A549 (cell line): Measurements from ENCODE around the gene PLEKHG4B. TPM values are rescaled to one million over a fixed set of nuclear protein-coding genes. Genes with fewer than 3 reads are reported as not detected.

Source experiments
- ATAC-seq, 2 experiments: fragments of 200-7000 bp in 1 of 2; fragments of >200 bp in 1 of 2; cut with Nextera tagmentation in 1 of 2; cut with Tn5 transposase in 1 of 2; 3 replicates each; pipeline versions ENCODE4 v1.8.0 to v1.9.1; 2018 to 2020; ENCODE audit warnings: mild to moderate bottlenecking in 1 of 2, moderate library complexity in 1 of 2
- CTCF ChIA-PET: fragments of 300-600 bp; sonication (Branson Sonifier 250); formaldehyde crosslinking; extraction: SDS; loops from one replicate; lab custom pipeline; 2021; ENCODE audit warnings: antibody characterized with exemption, inconsistent platforms; lab: Yijun Ruan, JAX
- POLR2A ChIA-PET: fragments of 350-600 bp; formaldehyde crosslinking; extraction: SDS; loops from one replicate; lab custom pipeline; 2021; ENCODE audit warnings: antibody characterized with exemption, inconsistent platforms; lab: Yijun Ruan, JAX
- DNase-seq, 2 experiments: peaks; one replicate each; pipeline versions ENCODE4 v3.0.0 to v3.0.0-alpha.2; 2011 to 2016; ENCODE audit warnings: low read depth in 1 of 2, low spot score in 1 of 2
- FAIRE-seq: peaks from 2 replicates; lab custom pipeline; 2011; peaks lifted over from hg19 to GRCh38; lab: Jason Lieb, UNC
- H3K27ac ChIP-seq, 2 experiments: fragments of >200 bp; sonication (Bioruptor Twin); formaldehyde crosslinking; 3 replicates each; pipeline ENCODE4 v1.5.1; 2016 to 2017
- H3K4me1 ChIP-seq: fragments of >200 bp; sonication (Bioruptor Twin); formaldehyde crosslinking; 3 replicates; pipeline ENCODE4 v1.6.1; 2016
- H3K4me2 ChIP-seq: fragments of >200 bp; sonication (Bioruptor Twin); formaldehyde crosslinking; 3 replicates; pipeline ENCODE4 v1.6.1; 2016
- H3K4me3 ChIP-seq: fragments of >200 bp; sonication (Bioruptor Twin); formaldehyde crosslinking; 3 replicates; pipeline ENCODE4 v1.5.1; 2016
- H3K9me3 ChIP-seq: fragments of >200 bp; sonication (Bioruptor Twin); formaldehyde crosslinking; 3 replicates; pipeline ENCODE4 v1.6.1; 2016
- BCL3 ChIP-seq: fragments of >200 bp; sonication (Bioruptor Twin); formaldehyde crosslinking; IDR thresholded peaks from 3 replicates; pipeline ENCODE4 v1.6.1; 2016
- BHLHE40 ChIP-seq: IDR thresholded peaks from 2 replicates; pipeline ENCODE4 v1.6.1; 2012; ENCODE audit warnings: low read depth, low read length, inconsistent platforms
- CBX2 ChIP-seq: fragments of 200-600 bp; sonication (generic); IDR thresholded peaks from 2 replicates; pipeline ENCODE4 v1.6.1; 2016; ENCODE audit warnings: low read depth, mild to moderate bottlenecking, borderline replicate concordance
- CHD2 ChIP-seq: fragments of 150-350 bp; IDR thresholded peaks from 2 replicates; pipeline ENCODE4 v1.6.1; 2014; ENCODE audit warnings: low read length; ENCODE audit not compliant: partially characterized antibody
- CHD4 ChIP-seq: fragments of 200-600 bp; sonication (generic); IDR thresholded peaks from 2 replicates; pipeline ENCODE4 v1.6.1; 2016; ENCODE audit warnings: antibody characterized with exemption, mild to moderate bottlenecking, borderline replicate concordance
- ESRRA ChIP-seq: fragments of 150-350 bp; IDR thresholded peaks from 2 replicates; pipeline ENCODE4 v1.6.1; 2014; ENCODE audit warnings: mild to moderate bottlenecking, low read length, borderline replicate concordance
- FOSL2 ChIP-seq, 2 experiments: fragments of 450-650 bp in 1 of 2; fragments of >200 bp in 1 of 2; sonication (Bioruptor Twin) in 1 of 2; formaldehyde crosslinking; IDR thresholded peaks; 2 replicates each; pipeline versions ENCODE4 v1.5.0 to v1.6.1; 2016 to 2020; ENCODE audit warnings: mild to moderate bottlenecking in 1 of 2, moderate library complexity in 1 of 2
- FOXS1 ChIP-seq: fragments of 250-450 bp; sonication (Bioruptor Pico); IDR thresholded peaks from 2 replicates; pipeline ENCODE4 v1.5.0; 2020; ENCODE audit warnings: mild to moderate bottlenecking, moderate library complexity
- HDAC2 ChIP-seq: fragments of 200-600 bp; sonication (generic); IDR thresholded peaks from 2 replicates; pipeline ENCODE4 v1.6.1; 2016
- HES2 ChIP-seq: fragments of >200 bp; sonication (Bioruptor Twin); formaldehyde crosslinking; IDR thresholded peaks from 2 replicates; pipeline ENCODE4 v1.6.1; 2016
- HEYL ChIP-seq: fragments of 250-450 bp; sonication (Bioruptor Pico); IDR thresholded peaks from 2 replicates; pipeline ENCODE4 v1.8.0; 2021; ENCODE audit warnings: mild to moderate bottlenecking, moderate library complexity
- HMGXB4 ChIP-seq: fragments of 250-450 bp; sonication (Bioruptor Pico); IDR thresholded peaks from 2 replicates; pipeline ENCODE4 v1.5.0; 2021; ENCODE audit warnings: mild to moderate bottlenecking, moderate library complexity, borderline replicate concordance
- HOXA7 ChIP-seq: fragments of 250-450 bp; sonication (Bioruptor Pico); IDR thresholded peaks from 2 replicates; pipeline ENCODE4 v1.5.0; 2020; ENCODE audit warnings: mild to moderate bottlenecking, moderate library complexity
- HOXB5 ChIP-seq: fragments of 250-450 bp; sonication (Bioruptor Pico); IDR thresholded peaks from 2 replicates; pipeline ENCODE4 v1.5.0; 2020; ENCODE audit warnings: mild to moderate bottlenecking, moderate library complexity
- JUN ChIP-seq, 2 experiments: fragments of >200 bp; sonication (Bioruptor Twin); formaldehyde crosslinking; IDR thresholded peaks; 2 replicates in 1 of 2; 3 replicates in 1 of 2; pipeline ENCODE4 v1.6.1; 2016 to 2017
- KDM5A ChIP-seq: fragments of 200-600 bp; sonication (generic); IDR thresholded peaks from 2 replicates; pipeline ENCODE4 v1.6.1; 2016; ENCODE audit warnings: antibody characterized with exemption, mild to moderate bottlenecking
- NPAS2 ChIP-seq: fragments of 250-450 bp; sonication (Bioruptor Pico); IDR thresholded peaks from 2 replicates; pipeline ENCODE4 v1.8.0; 2022; ENCODE audit warnings: mild to moderate bottlenecking, moderate library complexity, borderline replicate concordance
- PBX3 ChIP-seq: IDR thresholded peaks from 2 replicates; pipeline ENCODE4 v1.6.1; 2012
- PHF8 ChIP-seq: fragments of 200-600 bp; sonication (generic); IDR thresholded peaks from 2 replicates; pipeline ENCODE4 v1.6.1; 2016; ENCODE audit warnings: low read depth, mild to moderate bottlenecking, antibody characterized with exemption, moderate library complexity, borderline replicate concordance
- RAD21 ChIP-seq, 2 experiments: fragments of >200 bp in 1 of 2; sonication (Bioruptor Twin) in 1 of 2; formaldehyde crosslinking in 1 of 2; IDR thresholded peaks in 1 of 2; conservative IDR thresholded peaks in 1 of 2; 2 replicates in 1 of 2; 3 replicates in 1 of 2; pipeline ENCODE4 v1.6.1; 2012 to 2018; ENCODE audit warnings: inconsistent platforms in 1 of 2
- RARB ChIP-seq: fragments of 250-450 bp; sonication (Bioruptor Pico); IDR thresholded peaks from 2 replicates; pipeline ENCODE4 v1.8.0; 2021; ENCODE audit warnings: mild to moderate bottlenecking, moderate library complexity
- TP53 ChIP-seq: fragments of 250-450 bp; sonication (Bioruptor Pico); IDR thresholded peaks from 2 replicates; pipeline ENCODE4 v1.5.0; 2021; ENCODE audit warnings: mild to moderate bottlenecking, moderate library complexity
- ZC3H11A ChIP-seq: fragments of 450-650 bp; IDR thresholded peaks from 2 replicates; pipeline ENCODE4 v1.6.1; 2014; ENCODE audit warnings: antibody characterized with exemption, mild to moderate bottlenecking
- ZNF302 ChIP-seq: fragments of 250-450 bp; sonication (Bioruptor Pico); IDR thresholded peaks from 2 replicates; pipeline ENCODE4 v1.9.0; 2021; ENCODE audit warnings: inconsistent platforms, mild to moderate bottlenecking, moderate library complexity
- ZSCAN20 ChIP-seq: fragments of 250-450 bp; sonication (Bioruptor Pico); IDR thresholded peaks from 2 replicates; pipeline ENCODE4 v1.8.0; 2022; ENCODE audit warnings: mild to moderate bottlenecking, moderate library complexity
- WGBS: methylation state at CpG from one replicate; pipeline ENCODE4 v1.1.6; 2017; ENCODE audit errors: missing lambda C conversion rate; 5-methylcytosine and 5-hydroxymethylcytosine counted together
- polyA plus RNA-seq, 4 experiments: library from polyadenylated mRNA; depleted of rRNA in 3 of 4; stranded (reverse); fragments of >200 nt; fragmentation: RNase III in 1 of 4; extraction: RNeasy Plus Mini Kit Qiagen cat#74134 plus additional on column Dnase treatment in 1 of 4; gene quantifications; 2 replicates in 3 of 4; 3 replicates in 1 of 4; pipeline ENCODE4 v1.2.3, GENCODE V29; 2011 to 2017
- TF ChIP-seq, protein P1 (sequence below): fragments of 450-650 bp; IDR thresholded peaks from 2 replicates; pipeline ENCODE4 v1.6.1; 2014; ENCODE audit warnings: antibody characterized with exemption
- TF ChIP-seq, protein P2 (sequence below): fragments of 150-350 bp; IDR thresholded peaks from 2 replicates; pipeline ENCODE4 v1.6.1; 2014; ENCODE audit warnings: low read depth, mild to moderate bottlenecking, low read length

PLEKHG4B gene
- polyA plus RNA-seq, 2 of the 4 experiments (the other 2 are of a cell fraction): 0.57 to 0.59 TPM

DNA sequence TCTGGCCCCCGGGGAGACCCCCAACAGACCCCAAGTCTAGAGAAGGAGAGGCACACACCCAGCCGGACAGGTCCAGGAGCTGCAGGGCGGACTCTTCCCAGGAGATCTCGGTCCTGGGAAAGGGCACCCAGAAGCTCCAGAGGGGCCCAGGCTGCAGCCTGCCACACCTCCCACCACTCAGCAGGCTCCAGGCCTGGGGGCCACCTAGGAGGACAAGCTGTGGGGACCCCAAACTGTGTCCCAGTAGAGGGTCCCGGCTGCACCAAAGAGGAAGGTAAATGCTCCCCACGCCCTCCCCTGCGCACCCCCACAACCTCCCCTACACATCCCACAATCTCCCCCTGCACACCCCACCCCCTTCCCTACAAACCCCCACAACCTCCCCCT lies 48.5 kb downstream of the PLEKHG4B start (continued):
- TF ChIP-seq RAD21 (conservative IDR thresholded peaks at IDR 0.05 in 1 of 2, IDR thresholded peaks at IDR 0.05 in 1 of 2): no peak

GRCh38 chr5:141211-141610 lies 49.2 kb downstream of the PLEKHG4B start:
- 58% methylated on average over 13 of the region's 13 CpGs for WGBS
- FAIRE-seq (no peak), ATAC-seq (no peak), DNase-seq (no peak)
- POLR2A ChIA-PET: no interaction called here
- CTCF ChIA-PET: no interaction called here
- TF ChIP-seq KDM5A (no peak), ZSCAN20 (CRISPR knock-in tag) (no peak), PHF8 (no peak), TP53 (CRISPR knock-in tag) (no peak), HMGXB4 (CRISPR knock-in tag) (no peak), HEYL (CRISPR knock-in tag) (no peak), CBX2 (no peak), BCL3 (no peak), CHD4 (no peak), BHLHE40 (no peak), FOSL2 (IDR thresholded peaks at IDR 0.05) (no peak), FOSL2 (CRISPR knock-in tag; IDR thresholded peaks at IDR 0.05) (no peak), NPAS2 (CRISPR knock-in tag) (no peak), ZC3H11A (no peak)
- TF ChIP-seq, protein P1, sequence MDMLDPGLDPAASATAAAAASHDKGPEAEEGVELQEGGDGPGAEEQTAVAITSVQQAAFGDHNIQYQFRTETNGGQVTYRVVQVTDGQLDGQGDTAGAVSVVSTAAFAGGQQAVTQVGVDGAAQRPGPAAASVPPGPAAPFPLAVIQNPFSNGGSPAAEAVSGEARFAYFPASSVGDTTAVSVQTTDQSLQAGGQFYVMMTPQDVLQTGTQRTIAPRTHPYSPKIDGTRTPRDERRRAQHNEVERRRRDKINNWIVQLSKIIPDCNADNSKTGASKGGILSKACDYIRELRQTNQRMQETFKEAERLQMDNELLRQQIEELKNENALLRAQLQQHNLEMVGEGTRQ: no peak
- TF ChIP-seq, protein P2, sequence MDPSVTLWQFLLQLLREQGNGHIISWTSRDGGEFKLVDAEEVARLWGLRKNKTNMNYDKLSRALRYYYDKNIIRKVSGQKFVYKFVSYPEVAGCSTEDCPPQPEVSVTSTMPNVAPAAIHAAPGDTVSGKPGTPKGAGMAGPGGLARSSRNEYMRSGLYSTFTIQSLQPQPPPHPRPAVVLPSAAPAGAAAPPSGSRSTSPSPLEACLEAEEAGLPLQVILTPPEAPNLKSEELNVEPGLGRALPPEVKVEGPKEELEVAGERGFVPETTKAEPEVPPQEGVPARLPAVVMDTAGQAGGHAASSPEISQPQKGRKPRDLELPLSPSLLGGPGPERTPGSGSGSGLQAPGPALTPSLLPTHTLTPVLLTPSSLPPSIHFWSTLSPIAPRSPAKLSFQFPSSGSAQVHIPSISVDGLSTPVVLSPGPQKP: no peak
- H3K9me3 ChIP-seq: no peaks in the 10 kb centered on the region
- H3K4me3 ChIP-seq: no peak overlapping the region
- H3K27ac ChIP-seq: no peak overlapping the region
- no peak overlapping the region for H3K4me2 ChIP-seq
- no peaks in the 10 kb centered on the region for H3K4me1 ChIP-seq

- TF ChIP-seq ZNF302 (CRISPR knock-in tag) (no peak), JUN (IDR thresholded peaks at IDR 0.05) (no peak), FOXS1 (CRISPR knock-in tag) (no peak), HOXB5 (CRISPR knock-in tag) (no peak), RARB (CRISPR knock-in tag) (no peak), ESRRA (no peak), PBX3 (no peak), HOXA7 (no peak), HDAC2 (no peak), HES2 (no peak), ZC3H11A (no peak), CHD2 (no peak)
- ATAC-seq: no peak
- Histone ChIP-seq H3K9me3 (peaks cover under 1% of the 10 kb centered on the region), H3K4me2 (no peak overlapping the region), H3K27ac (no peak overlapping the region), H3K4me3 (no peak overlapping the region), H3K4me1 (no peaks in the 10 kb centered on the region)
- CTCF ChIA-PET: no interaction called here
- POLR2A ChIA-PET: no interaction called here
- FAIRE-seq: no peak
- WGBS: 74% methylated on average over 11 of the region's 12 CpGs
- DNase-seq: no peak
These were observed 49.8 kb downstream of the PLEKHG4B start for GRCh38 chr5:141761-142160.
